Right kidney (tissue), 1 donor: ENCODE measurements around the gene BBS9.

ENCODE experiments used
- DNase-seq: peaks from one replicate; pipeline ENCODE4 v3.0.0-alpha.2; 2016

BBS9 gene

GRCh38 chr7:33118383-33118782, 11.0 kb upstream of the BBS9 start:
- no peak for DNase-seq

DNA sequence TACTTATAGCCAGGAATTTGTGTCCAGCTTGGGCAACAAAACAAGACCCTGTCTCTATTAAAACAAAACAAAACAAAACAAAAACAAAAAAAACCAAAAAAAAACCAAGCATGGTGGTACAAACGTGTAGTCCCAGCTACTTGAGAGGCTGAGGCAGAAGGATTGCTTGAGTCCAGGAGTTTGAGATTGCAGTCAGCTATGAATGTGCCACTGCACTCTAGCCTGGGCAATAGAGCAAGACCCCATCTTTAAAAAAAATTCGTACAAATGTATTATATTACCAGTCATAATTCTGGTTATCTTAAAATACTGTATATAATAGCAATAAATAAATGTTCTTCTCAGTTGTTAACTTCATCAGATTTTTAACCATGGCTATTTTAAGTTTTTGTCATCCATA, 2.3 kb upstream of the BBS9 start:
- DNase-seq: no peak

DNA sequence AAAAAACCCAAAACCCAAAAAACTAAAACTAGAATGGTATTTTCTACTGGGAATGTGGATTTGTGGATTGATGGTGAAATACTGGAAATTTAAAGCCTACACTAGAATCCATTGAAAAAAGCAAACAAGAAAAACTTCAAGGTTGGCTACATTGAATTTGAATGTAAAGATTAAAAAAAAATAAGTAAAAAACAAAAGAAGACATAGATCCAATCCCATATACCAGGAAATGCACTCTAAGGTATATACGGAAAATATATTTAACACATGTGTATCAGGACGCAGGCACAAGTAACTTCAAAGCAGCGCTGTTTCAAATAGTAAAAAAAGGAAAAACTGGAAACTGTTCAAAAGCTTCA, 754 bp upstream of the BBS9 start:
- no peak for DNase-seq

DNA sequence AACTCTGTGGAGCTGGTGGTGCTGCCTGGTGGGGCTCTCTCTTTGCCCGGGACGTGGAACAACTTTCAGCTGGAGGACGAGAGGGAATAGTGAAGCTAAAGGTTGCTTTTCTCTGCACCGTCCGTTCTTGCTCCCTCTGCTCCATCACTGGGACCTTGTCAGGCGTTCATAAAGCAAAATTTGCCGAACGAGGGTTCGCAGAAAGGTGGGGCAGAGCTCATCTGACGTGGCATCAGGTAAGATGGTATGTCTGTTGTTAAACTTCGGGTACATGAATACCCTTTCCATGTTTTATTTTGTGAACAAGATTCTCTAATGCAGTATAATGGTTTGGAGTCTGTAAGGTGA, 416 bp downstream of the BBS9 start:
- DNase-seq: no peak

GRCh38 chr7:33130184-33130583, 820 bp downstream of the BBS9 start:
- no peak for DNase-seq

- DNase-seq: no peak
Observed at GRCh38 chr7:33137103-33137502, 7.7 kb downstream of the BBS9 start.

GRCh38 chr7:33142585-33142984, 13.2 kb downstream of the BBS9 start:
- no peak for DNase-seq

DNA sequence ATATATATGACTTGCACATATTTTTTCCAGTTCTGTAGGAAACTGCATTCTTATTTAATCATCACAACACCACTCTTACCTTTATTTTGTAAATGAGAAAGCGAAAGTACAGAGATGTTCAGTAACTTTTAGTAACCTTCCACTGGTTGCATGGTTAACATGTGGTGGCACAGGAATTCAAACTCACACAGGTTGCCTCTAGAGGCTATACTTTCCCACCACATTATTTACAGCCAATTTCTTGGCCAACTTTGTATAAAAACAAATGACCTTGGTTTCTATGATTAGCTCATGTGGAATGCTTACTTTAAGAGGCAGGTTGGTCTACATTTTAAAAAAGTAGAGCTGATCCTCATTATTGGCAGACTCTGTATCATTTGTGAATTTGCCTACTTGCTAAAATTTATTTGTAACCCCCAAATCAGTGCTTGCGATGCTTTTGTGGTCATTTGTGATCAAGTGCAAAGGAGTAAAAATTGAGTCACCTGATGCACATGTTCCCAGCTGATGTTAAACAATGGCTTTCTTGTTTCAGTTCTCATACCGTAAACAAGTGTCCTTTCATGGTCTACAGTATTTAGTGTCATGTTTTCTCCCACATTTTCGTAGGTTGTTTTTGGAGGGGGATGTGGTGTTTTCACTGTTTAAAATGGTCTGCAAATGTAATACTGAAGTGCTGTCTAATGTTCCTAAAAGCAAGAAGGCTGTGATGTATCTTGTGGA, 14.8 kb downstream of the BBS9 start:
- DNase-seq: no peak

DNA sequence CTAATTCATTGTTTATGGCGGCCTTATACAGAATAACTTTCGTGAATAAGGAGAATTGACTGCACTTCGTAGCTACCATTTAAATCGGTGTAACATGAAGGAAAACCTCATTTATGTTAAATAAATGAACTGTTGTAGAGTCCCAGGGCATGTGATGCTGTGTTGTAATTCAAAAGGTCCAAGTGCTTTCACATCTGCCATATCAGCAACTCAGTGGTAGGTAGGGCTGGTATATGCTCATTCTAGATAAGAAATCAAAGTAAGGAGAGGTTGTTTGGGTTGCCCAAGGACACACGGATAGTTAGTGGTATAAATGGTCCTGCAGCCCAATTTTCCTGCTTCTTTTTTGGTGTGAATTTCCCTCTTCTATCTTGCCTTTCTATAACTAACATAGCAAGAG, 15.8 kb downstream of the BBS9 start:
- no peak for DNase-seq

GRCh38 chr7:33152087-33152486, 22.7 kb downstream of the BBS9 start:
- DNase-seq: no peak

- DNase-seq: no peak
Observed at GRCh38 chr7:33155811-33156210, 26.4 kb downstream of the BBS9 start.

DNA sequence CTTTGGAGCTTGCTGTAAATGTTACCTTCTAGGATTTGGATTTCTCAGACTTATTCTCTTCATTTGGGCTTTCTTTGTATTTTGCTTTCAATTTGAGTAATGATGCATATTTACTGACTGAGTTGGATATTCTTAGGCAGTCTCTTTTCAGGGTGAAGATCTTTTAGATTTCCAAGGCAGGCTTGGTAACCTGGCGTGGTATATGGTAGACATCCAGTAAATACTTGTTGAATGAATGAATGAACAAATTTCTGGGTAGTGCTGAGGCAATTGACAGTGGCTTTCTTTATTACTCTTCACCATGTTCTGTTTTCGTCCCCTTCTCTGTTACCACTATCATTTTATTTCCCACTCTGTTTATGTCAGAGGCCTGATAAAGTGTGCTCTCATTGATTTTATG, 27.1 kb downstream of the BBS9 start:
- DNase-seq: no peak

DNA sequence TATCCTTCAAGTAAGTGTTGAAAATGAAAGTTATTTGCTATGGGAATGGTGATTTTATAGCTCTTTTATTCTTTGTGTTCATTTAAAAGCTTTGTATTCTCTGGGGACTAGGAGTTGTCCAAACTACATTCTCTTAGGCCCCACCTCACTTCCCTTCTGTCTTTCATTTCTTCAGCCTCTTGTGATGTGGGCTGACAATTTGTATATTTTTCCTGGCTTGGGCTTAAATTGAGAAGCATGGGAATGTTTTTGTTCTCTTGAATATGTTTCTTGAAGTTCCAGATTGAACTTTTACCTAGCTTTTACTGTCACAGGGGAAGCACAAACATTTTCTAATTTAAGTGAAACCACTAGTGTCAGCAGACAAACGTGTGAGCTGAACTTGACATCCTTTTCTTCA, 27.9 kb downstream of the BBS9 start:
- no peak for DNase-seq

DNA sequence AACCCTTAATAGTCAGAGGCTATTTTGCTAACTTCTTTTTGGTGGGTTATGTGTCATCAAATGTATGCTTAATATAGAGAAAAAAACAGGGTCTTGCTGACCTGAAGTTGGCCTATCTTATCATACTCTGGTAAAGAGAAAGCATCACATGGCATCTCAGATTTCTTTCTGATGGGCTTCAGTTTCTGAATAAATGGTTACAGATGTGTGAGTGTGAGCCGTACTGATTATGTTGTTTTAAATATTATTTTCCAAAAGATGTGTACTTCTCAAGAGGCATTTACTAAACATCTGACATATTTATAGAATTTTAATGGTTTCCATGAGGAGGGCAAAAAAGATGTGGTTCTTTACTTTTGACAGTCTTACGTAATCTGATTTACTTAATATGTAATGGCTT, 28.4 kb downstream of the BBS9 start:
- DNase-seq: no peak

DNA sequence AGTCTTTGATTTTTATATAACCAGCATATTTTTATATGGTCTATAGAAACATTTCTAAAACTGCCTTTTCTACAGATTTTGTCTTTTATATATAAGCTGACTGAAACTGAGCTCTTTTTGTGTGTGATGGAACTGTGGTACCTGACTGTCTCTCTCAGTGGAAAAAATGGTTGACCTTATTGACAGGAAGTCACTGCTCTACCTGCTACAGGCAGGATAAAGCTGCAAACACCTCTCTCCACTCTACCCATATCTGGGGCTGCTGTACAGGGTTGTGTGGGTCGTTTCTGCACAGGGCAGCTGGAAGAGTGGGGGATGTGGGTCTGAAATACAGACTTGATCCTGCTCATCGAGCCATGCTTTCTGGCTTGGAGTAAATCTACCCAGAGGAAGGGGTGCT, 48.5 kb downstream of the BBS9 start:
- no peak for DNase-seq

DNA sequence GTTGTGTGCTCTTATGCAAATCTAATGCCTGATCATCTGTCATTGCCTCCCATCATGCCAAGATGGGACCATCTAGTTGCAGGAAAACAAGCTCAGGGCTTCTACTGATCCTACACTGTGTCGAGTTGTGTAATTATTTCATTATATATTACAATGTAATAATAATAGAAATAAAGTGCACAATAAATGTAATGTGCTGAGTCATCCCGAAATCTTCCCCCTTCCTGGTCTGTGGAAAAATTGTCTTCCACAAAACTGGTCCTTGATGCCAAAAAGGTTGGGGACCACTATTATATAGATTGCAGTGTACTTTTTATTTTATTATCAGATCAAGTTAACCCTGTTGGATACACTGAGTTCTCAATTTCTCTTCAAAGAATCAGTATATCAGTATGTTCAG, 50.2 kb downstream of the BBS9 start:
- DNase-seq: no peak

GRCh38 chr7:33183504-33183903, 54.1 kb downstream of the BBS9 start:
- no peak for DNase-seq

DNA sequence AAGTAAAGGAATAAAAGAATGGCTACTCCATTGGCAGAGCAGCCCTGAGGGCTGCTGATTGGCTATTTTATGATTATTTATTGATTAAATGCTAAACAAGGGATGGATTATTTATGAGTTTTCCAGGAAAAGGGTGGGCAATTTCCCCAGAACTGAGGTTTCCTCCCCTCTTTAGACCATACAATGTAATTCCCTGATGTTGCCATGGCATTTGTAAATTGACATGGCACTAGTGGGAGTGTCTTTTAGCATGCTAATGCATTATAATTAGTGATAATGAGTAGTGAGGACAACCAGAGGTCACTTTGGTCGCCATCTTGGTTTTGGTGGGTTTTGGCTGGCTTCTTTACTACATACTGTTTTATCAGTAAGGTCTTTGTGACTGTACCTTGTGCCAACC, 55.5 kb downstream of the BBS9 start:
- no peak for DNase-seq

DNA sequence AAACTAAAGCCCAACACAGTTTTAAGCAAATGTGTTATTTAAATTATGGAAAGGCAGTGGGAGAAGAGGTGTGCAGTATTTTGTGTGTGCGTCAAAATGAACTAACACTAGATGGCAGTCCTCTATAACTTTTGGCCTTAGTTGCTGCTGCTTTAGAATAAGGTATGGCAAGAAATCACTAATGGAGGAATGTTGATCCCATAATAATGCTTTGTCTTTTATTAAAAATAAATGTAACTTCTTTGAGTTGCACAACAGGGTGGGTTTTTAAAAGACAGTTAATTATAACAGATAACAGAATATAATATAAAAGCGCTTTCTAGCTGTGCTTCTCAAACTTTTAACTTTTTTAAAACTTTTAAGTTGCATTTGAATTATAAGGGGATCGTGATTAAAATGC, 56.4 kb downstream of the BBS9 start:
- no peak for DNase-seq

DNA sequence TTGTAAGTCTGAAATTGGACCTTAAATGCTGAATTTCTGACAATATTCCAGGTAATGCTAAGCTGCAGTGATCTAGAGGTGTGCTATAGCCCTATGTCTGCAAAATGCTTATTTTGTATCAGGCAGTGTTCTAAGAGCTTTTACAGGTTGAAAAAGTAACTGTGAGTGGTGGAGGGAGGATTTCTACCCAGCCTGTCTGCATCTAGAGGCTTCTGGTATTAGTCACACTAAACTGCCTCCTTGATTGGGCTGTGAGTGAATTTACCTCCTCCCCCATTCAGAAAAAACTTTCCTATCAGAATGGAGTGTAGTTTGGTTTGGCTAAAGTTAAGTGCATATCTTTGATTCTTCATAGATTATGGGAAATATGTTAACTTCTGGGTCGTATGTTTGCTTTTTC, 56.8 kb downstream of the BBS9 start:
- DNase-seq: no peak

DNA sequence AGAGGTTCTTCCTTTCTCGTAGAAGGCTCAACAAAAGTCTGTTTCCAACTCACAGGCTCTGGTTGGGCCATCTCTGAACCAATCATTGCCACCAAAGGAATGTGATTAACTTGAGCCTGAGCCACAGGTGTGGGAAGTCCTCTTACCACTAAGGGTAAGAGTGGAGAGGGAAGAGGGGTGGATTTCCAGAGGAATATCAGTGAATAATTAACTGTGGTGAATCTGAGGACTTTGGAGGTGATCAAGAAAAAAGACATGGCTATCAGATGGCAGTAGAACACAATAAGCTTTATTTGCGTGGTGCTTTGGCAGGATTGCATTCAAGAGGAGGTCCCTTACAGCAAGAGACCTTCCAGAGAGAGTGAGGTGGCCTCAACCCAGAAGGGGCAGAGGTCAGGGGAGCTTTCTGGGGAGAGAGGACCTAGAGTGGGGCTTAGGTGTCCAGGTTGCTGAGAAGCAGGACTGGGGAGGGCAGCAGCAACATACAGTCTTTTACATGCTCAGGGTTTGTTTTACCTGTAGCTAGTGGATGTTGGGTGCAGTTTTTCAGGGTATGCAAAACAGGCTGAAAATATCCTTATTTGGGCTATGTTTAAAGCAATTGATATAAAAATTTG, 61.4 kb downstream of the BBS9 start:
- no peak for DNase-seq

DNA sequence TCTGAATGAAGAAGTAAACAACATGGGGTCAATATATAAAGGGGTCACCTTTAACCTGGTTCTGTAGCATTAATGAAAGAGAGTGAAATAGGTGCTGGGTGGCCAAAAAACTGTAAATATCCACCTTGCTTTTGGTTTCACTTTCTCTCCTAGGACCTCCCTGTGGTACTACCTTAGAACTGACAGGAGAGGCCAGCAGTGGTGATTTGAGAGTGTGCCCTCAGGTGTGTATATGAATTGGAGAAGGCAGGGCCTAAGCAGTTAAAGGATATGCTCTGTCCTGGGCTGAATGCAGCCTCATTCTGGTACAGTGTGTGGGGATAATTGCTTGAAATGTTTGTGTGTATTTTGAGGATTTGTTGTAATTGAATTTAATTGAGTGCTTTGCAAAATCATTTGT, 62.0 kb downstream of the BBS9 start:
- no peak for DNase-seq

- DNase-seq: no peak
Observed at GRCh38 chr7:33192695-33193291, 63.4 kb downstream of the BBS9 start.

GRCh38 chr7:33193308-33193864, 64.0 kb downstream of the BBS9 start:
- no peak for DNase-seq
